ENCODE data around the gene MLIP.

DNA sequence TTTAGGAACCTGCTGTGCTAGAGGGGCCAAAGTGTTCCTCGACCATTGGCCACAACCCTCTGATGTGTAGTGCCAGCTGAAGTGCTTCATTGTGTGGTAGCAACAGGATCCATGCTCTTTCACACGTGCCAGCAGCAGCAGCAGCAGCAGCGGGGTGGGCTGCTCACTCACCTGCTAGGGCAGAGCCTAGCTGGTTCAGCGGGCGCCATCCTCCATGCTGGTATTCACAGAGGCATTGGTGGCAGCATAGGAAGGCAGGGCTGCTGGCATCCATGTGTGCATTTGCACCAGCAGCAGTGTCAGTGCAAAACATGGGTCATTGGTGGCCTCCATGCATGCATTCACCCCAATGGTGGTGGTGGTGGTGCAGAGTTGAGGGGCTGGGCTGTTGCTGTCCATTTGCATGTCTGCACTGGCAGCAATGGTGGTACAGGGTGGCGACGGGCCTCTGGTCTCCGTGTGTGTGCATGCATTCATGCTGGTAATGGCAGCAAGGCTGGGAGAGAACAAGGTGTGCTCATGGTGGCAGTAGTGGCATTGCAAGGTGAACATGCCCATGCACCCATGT is 183.8 kb downstream of the MLIP start:
- TF ChIP-seq EZH2phosphoT487 (IDR thresholded peaks at IDR 0.05; ENCODE audit: insufficient read depth, low read depth) (no peak), EZH2 (IDR thresholded peaks at IDR 0.05; ENCODE audit: insufficient read depth, poor library complexity, severe bottlenecking) (no peak)
